IMR-90 (cell line): ENCODE results near the gene LPXN. TPM values are rescaled to one million over a fixed set of nuclear protein-coding genes. Genes with fewer than 3 reads are reported as not detected.

Source experiments
- ATAC-seq: fragments of 200-7000 bp; cut with Tn5 transposase; 2 replicates; pipeline ENCODE4 v1.9.1; 2020; ENCODE audit warnings: low read depth, mild to moderate bottlenecking, moderate library complexity
- BruUV-seq: library from RNA; stranded (reverse); fragments of 400-500 nt; replicated peaks from 2 replicates; lab custom pipeline; 2021; lab: Mats Ljungman, UMichigan
- CTCF ChIA-PET: fragments of 300-600 bp; formaldehyde crosslinking; extraction: SDS; loops from one replicate; lab custom pipeline; 2021; ENCODE audit warnings: antibody characterized with exemption; lab: Yijun Ruan, JAX
- POLR2A ChIA-PET: fragments of 300-600 bp; sonication (Branson Sonifier 250); formaldehyde crosslinking; loops from one replicate; lab custom pipeline; 2022; ENCODE audit warnings: antibody characterized with exemption; ENCODE audit not compliant: unreplicated experiment; lab: Charles Lee
- DNase-seq: peaks from one replicate; pipeline ENCODE4 v3.0.0; 2013
- H2AFZ ChIP-seq: replicated peaks from 2 replicates; pipeline ENCODE3; 2013; ENCODE audit warnings: low read length, mild to moderate bottlenecking; ENCODE audit not compliant: poor library complexity
- H2AK5ac ChIP-seq: 2 replicates; pipeline ENCODE4 v1.6.1; 2013; ENCODE audit warnings: low read depth, low read length, inconsistent platforms
- H2AK9ac ChIP-seq: replicated peaks from 2 replicates; pipeline ENCODE3; 2013; ENCODE audit warnings: mild to moderate bottlenecking, low read depth, low read length, moderate library complexity; ENCODE audit not compliant: poor library complexity
- H2BK120ac ChIP-seq: 2 replicates; pipeline ENCODE4 v1.6.1; 2013; ENCODE audit warnings: low read depth, low read length, inconsistent platforms
- H2BK15ac ChIP-seq: 3 replicates; pipeline ENCODE4 v1.6.1; 2013; ENCODE audit warnings: low read depth, low read length, inconsistent platforms
- H2BK20ac ChIP-seq: 2 replicates; pipeline ENCODE4 v1.6.1; 2013; ENCODE audit warnings: low read depth, mild to moderate bottlenecking, inconsistent platforms, low read length, moderate library complexity
- H2BK5ac ChIP-seq: 2 replicates; pipeline ENCODE4 v1.6.1; 2013; ENCODE audit warnings: mild to moderate bottlenecking, low read depth, low read length, inconsistent platforms; ENCODE audit not compliant: poor library complexity, severe bottlenecking
- H3K14ac ChIP-seq: replicated peaks from 2 replicates; pipeline ENCODE4 v1.6.1; 2013; ENCODE audit warnings: low read depth, low read length, inconsistent platforms
- H3K18ac ChIP-seq: 2 replicates; pipeline ENCODE4 v1.6.1; 2013; ENCODE audit warnings: low read depth, low read length, control low read depth
- H3K23ac ChIP-seq: 2 replicates; pipeline ENCODE4 v1.6.1; 2013; ENCODE audit warnings: low read depth, low read length, inconsistent platforms
- H3K27ac ChIP-seq: 2 replicates; pipeline ENCODE4 v1.5.1; 2013; ENCODE audit warnings: mild to moderate bottlenecking, control low read depth, low read length; ENCODE audit not compliant: insufficient read depth
- H3K27me3 ChIP-seq: 2 replicates; pipeline ENCODE4 v1.6.1; 2013; ENCODE audit warnings: low read length; ENCODE audit not compliant: control insufficient read depth, insufficient read depth
- H3K36me3 ChIP-seq: 2 replicates; pipeline ENCODE4 v1.6.1; 2013; ENCODE audit warnings: low read length, mixed read lengths; ENCODE audit not compliant: control insufficient read depth, insufficient read depth
- H3K4ac ChIP-seq: 2 replicates; pipeline ENCODE4 v1.6.1; 2013; ENCODE audit warnings: low read depth, low read length, inconsistent platforms
- H3K4me1 ChIP-seq: 2 replicates; pipeline ENCODE4 v1.6.1; 2013; ENCODE audit warnings: low read length, mixed read lengths; ENCODE audit not compliant: control insufficient read depth, insufficient read depth
- H3K4me2 ChIP-seq: 2 replicates; pipeline ENCODE4 v1.6.1; 2013; ENCODE audit warnings: low read depth, mild to moderate bottlenecking, control low read depth, low read length, moderate library complexity
- H3K4me3 ChIP-seq: 2 replicates; pipeline ENCODE4 v1.5.1; 2013; ENCODE audit warnings: low read depth, mild to moderate bottlenecking, control low read depth, low read length, moderate library complexity; ENCODE audit not compliant: insufficient read depth
- H3K56ac ChIP-seq: 2 replicates; pipeline ENCODE4 v1.6.1; 2013; ENCODE audit warnings: low read length, inconsistent platforms; ENCODE audit not compliant: insufficient read depth; ENCODE audit errors: extremely low read depth
- H3K79me1 ChIP-seq, 2 experiments: 2 replicates each; pipeline ENCODE4 v1.6.1; 2013; ENCODE audit warnings: low read length in 2 of 2, inconsistent platforms in 1 of 2, low read depth in 1 of 2
- H3K9ac ChIP-seq: 2 replicates; pipeline ENCODE4 v1.6.1; 2013; ENCODE audit warnings: low read depth, low read length, control low read depth
- H3K9me1 ChIP-seq: 2 replicates; pipeline ENCODE4 v1.6.1; 2013; ENCODE audit warnings: low read length, inconsistent platforms; ENCODE audit not compliant: insufficient read depth
- H3K9me3 ChIP-seq: 2 replicates; pipeline ENCODE4 v1.6.1; 2013; ENCODE audit warnings: low read length; ENCODE audit not compliant: control insufficient read depth, insufficient read depth
- H4K20me1 ChIP-seq: 2 replicates; pipeline ENCODE4 v1.6.1; 2013; ENCODE audit warnings: low read length, inconsistent platforms; ENCODE audit not compliant: insufficient read depth
- H4K5ac ChIP-seq: 2 replicates; pipeline ENCODE4 v1.6.1; 2013; ENCODE audit warnings: mild to moderate bottlenecking, low read depth, low read length, control low read depth
- H4K8ac ChIP-seq, 2 experiments: 2 replicates each; pipeline ENCODE4 v1.6.1; 2013; ENCODE audit warnings: low read depth in 2 of 2, low read length in 2 of 2, control low read depth in 1 of 2, inconsistent platforms in 1 of 2
- H4K91ac ChIP-seq: 2 replicates; pipeline ENCODE4 v1.6.1; 2013; ENCODE audit warnings: low read depth, low read length, inconsistent platforms; ENCODE audit not compliant: insufficient read depth
- CHD1 ChIP-seq: IDR thresholded peaks from 2 replicates; pipeline ENCODE4 v1.6.1; 2012; ENCODE audit warnings: low read depth, low read length, improper control_type of control experiment
- MAZ ChIP-seq: IDR thresholded peaks from 2 replicates; pipeline ENCODE4 v1.6.1; 2012; ENCODE audit warnings: low read depth, mild to moderate bottlenecking, low read length, improper control_type of control experiment, moderate library complexity, borderline replicate concordance
- RCOR1 ChIP-seq: IDR thresholded peaks from 2 replicates; pipeline ENCODE4 v1.6.1; 2012; ENCODE audit warnings: mild to moderate bottlenecking, low read length, improper control_type of control experiment; ENCODE audit not compliant: insufficient replicate concordance
- WGBS, 2 experiments: methylation state at CpG; one replicate each; pipeline versions ENCODE4 v1.1.5 to v1.1.7; 2013; ENCODE audit warnings: missing lambda C conversion rate in 2 of 2; ENCODE audit not compliant: insufficient read length in 1 of 2; ENCODE audit errors: extremely low coverage in 2 of 2; 5-methylcytosine and 5-hydroxymethylcytosine counted together
- dilution Hi-C: fragments of 300-500 bp; cut with HindIII; formaldehyde crosslinking; loops from one replicate; pipeline ENCODE4 v1.14.3; 2018; ENCODE audit warnings: low sequenced_read_pairs; ENCODE audit not compliant: unreplicated experiment
- in situ Hi-C: fragments of 300-500 bp; cut with MboI; formaldehyde crosslinking; loops from 3 replicates; pipeline ENCODE4 v1.14.3; 2019; ENCODE audit warnings: low sequenced_read_pairs, inconsistent platforms, mixed read lengths
- intact Hi-C: fragments of 100-400 bp; cut with micrococcal nuclease; formaldehyde crosslinking; loops from 2 replicates; pipeline ENCODE4 v1.10.0; 2022
- polyA plus RNA-seq, 3 experiments: library from polyadenylated mRNA; depleted of rRNA; stranded (reverse); fragments of >200 nt; gene quantifications; 2 replicates each; pipeline ENCODE4 v1.2.3, GENCODE V29; 2012; ENCODE audit warnings: low replicate concordance in 1 of 3
- total RNA-seq: library from RNA; depleted of rRNA; stranded (reverse); fragments of >200 nt; gene quantifications from 2 replicates; pipeline ENCODE4 v1.2.3, GENCODE V29; 2012
- TF ChIP-seq, protein P1 (sequence below): conservative IDR thresholded peaks from 2 replicates; pipeline ENCODE4 v1.5.1; 2012; ENCODE audit warnings: mild to moderate bottlenecking, low read depth, low read length, improper control_type of control experiment

Gene LPXN
- total and polyA plus RNA-seq, 2 of the 4 experiments (the other 2 are of a cell fraction), result 13.4 to 15.7 TPM

DNA sequence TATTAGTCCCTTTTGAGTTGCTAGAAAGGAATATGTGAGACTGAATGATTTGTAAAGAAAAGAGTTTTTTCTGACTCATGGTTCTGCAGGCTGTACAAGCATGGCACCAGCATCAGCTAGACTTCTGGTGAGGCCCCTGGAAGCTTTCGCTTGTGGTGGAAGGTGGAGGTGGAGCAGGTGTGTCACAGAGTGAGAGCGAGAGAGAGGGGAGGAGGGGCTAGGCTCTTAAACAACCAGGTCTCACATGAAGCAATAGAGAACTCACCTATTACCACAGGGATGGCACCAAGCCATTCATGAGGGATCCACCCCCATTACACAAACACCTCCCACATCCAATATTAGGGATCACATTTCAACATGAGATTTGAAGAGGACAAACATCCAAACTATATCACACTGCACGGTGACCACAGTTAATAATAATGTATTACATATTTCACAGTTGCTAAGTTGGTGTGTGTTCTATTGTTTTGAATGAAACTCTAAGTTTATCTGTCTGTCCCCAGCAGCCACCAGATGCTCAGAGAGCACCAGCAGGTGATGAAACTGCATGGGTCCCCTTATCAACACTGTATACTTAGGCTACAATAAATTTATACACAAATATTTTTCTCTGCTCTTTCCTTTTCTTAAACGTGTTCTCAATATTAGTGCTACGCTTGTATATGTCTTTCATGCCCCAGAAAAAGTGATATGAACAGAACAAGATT, 17.3 kb upstream of the LPXN start:
- Histone ChIP-seq H4K8ac (no peak overlapping the region), H2BK120ac (no peak overlapping the region), H4K20me1 (peaks cover 22% of the 10 kb centered on the region), H3K9me1 (peaks cover 8% of the 10 kb centered on the region; the same call in 1 of the 2 replicates), H3K4me2 (no peak overlapping the region), H2BK20ac (no peak overlapping the region), H3K23ac (no peak overlapping the region), H2AFZ (no peak overlapping the region), H3K79me1 (peaks cover 26 to 63% of the 10 kb centered on the region in 2 experiments), H3K4me3 (no peak overlapping the region), H2AK5ac (no peak overlapping the region), H4K91ac (no peak overlapping the region), H2AK9ac (no peak overlapping the region), H3K18ac (no peak overlapping the region), H3K4me1 (peaks cover 10% of the 10 kb centered on the region), H3K9me3 (no peaks in the 10 kb centered on the region), H2BK5ac (no peak overlapping the region), H3K36me3 (0 out of 2 replicates have a peak, but pooled peaks cover 6% of the 10 kb centered on the region), H3K4ac (no peak overlapping the region), H3K14ac (0 out of 2 replicates have a peak overlapping the region, but pooled peaks have one; percentile 24), H3K9ac (no peak overlapping the region), H4K5ac (no peak overlapping the region), H3K27ac (no peak overlapping the region), H3K27me3 (no peaks in the 10 kb centered on the region), H3K56ac (no peak overlapping the region), H2BK15ac (no peak overlapping the region)
- POLR2A ChIA-PET, result no interaction called here
- TF ChIP-seq MAZ, result no peak
- TF ChIP-seq CHD1, result no peak
- TF ChIP-seq, protein P1, sequence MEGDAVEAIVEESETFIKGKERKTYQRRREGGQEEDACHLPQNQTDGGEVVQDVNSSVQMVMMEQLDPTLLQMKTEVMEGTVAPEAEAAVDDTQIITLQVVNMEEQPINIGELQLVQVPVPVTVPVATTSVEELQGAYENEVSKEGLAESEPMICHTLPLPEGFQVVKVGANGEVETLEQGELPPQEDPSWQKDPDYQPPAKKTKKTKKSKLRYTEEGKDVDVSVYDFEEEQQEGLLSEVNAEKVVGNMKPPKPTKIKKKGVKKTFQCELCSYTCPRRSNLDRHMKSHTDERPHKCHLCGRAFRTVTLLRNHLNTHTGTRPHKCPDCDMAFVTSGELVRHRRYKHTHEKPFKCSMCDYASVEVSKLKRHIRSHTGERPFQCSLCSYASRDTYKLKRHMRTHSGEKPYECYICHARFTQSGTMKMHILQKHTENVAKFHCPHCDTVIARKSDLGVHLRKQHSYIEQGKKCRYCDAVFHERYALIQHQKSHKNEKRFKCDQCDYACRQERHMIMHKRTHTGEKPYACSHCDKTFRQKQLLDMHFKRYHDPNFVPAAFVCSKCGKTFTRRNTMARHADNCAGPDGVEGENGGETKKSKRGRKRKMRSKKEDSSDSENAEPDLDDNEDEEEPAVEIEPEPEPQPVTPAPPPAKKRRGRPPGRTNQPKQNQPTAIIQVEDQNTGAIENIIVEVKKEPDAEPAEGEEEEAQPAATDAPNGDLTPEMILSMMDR, result no peak
- TF ChIP-seq RCOR1, result no peak
- CTCF ChIA-PET, result interaction anchor here (0.6 kb wide), 1 partner anchor 528 kb away, joined by 3 read pairs; no protein-coding TSS in a partner anchor
- WGBS, 2 experiments, result no CpG with 5 or more reads among the region's 5 CpGs
- intact Hi-C loops (no loop called here), in situ Hi-C loops (loop anchor here (25.0 kb wide), 1 partner anchor 969 kb away; no protein-coding TSS in a partner anchor), dilution Hi-C loops (no loop called here)
- DNase-seq (no peak), ATAC-seq (no peak)
- no TSS peak for BruUV-seq
